ENCODE results near the gene PRKCSH.

DNA sequence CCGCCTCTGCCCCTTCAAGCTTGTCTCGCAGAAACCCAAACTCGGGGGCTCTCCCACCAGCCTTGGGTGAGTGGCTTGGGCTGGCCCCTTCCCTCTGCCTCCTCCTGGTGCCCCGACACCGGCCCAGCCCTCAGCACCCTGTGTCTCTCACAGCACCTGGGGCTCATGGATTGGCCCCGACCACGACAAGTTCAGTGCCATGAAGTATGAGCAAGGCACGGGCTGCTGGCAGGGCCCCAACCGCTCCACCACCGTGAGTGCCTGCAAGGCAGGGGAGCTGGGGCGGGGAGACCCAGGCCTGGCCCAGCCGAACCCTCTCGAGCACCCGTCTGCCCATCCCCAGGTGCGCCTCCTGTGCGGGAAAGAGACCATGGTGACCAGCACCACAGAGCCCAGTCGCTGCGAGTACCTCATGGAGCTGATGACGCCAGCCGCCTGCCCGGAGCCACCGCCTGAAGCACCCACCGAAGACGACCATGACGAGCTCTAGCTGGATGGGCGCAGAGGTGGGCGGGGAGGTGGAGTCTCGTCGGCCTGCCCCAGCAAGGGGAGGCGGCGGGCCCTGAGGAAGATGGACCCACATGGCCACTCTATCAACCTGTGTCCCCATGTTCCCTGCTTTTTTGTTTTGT lies 13.6 kb downstream of the PRKCSH start:
- no peak for TF ChIP-seq POLR2AphosphoS5 (IDR thresholded peaks at IDR 0.05; ENCODE audit: low read depth, low read length)
- TF ChIP-seq ZNF274 (IDR thresholded peaks at IDR 0.05; ENCODE audit: low read depth, low read length) = no peak
- no peak for TF ChIP-seq POLR2A (IDR thresholded peaks at IDR 0.05; ENCODE audit: borderline replicate concordance, extremely low read depth, insufficient read depth, insufficient read length)
- TF ChIP-seq JUND (IDR thresholded peaks at IDR 0.05) = no peak
- TF ChIP-seq, protein P1, sequence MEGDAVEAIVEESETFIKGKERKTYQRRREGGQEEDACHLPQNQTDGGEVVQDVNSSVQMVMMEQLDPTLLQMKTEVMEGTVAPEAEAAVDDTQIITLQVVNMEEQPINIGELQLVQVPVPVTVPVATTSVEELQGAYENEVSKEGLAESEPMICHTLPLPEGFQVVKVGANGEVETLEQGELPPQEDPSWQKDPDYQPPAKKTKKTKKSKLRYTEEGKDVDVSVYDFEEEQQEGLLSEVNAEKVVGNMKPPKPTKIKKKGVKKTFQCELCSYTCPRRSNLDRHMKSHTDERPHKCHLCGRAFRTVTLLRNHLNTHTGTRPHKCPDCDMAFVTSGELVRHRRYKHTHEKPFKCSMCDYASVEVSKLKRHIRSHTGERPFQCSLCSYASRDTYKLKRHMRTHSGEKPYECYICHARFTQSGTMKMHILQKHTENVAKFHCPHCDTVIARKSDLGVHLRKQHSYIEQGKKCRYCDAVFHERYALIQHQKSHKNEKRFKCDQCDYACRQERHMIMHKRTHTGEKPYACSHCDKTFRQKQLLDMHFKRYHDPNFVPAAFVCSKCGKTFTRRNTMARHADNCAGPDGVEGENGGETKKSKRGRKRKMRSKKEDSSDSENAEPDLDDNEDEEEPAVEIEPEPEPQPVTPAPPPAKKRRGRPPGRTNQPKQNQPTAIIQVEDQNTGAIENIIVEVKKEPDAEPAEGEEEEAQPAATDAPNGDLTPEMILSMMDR (IDR thresholded peaks at IDR 0.05 in 2 of 3, conservative IDR thresholded peaks at IDR 0.05 in 1 of 3; ENCODE audit: borderline replicate concordance in 1 of 3, insufficient read depth in 1 of 3, low read depth in 2 of 3, low read length in 2 of 3) = no peak
- TF ChIP-seq SP1 (IDR thresholded peaks at IDR 0.05; ENCODE audit: low read depth) = no peak
- no peak for TF ChIP-seq CEBPB (IDR thresholded peaks at IDR 0.05; ENCODE audit: low read depth)
- TF ChIP-seq, protein P2, sequence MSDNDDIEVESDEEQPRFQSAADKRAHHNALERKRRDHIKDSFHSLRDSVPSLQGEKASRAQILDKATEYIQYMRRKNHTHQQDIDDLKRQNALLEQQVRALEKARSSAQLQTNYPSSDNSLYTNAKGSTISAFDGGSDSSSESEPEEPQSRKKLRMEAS (IDR thresholded peaks at IDR 0.05) = no peak
- no peak for TF ChIP-seq EZH2 (IDR thresholded peaks at IDR 0.05)

Measured in HCT116 (cell line).